NCI-H1436 treated with DMSO at 0.1 percent for 48 hours (cell line): ENCODE measurements around the gene AP1G2.

Experiments used
- DNase-seq: peaks from one replicate; lab custom pipeline; 2025; lab: John Stamatoyannopoulos, UW

The AP1G2 gene

GRCh38 chr14:23557521-23557920 lies 10.1 kb downstream of the AP1G2 start:
- no peak for DNase-seq

DNA sequence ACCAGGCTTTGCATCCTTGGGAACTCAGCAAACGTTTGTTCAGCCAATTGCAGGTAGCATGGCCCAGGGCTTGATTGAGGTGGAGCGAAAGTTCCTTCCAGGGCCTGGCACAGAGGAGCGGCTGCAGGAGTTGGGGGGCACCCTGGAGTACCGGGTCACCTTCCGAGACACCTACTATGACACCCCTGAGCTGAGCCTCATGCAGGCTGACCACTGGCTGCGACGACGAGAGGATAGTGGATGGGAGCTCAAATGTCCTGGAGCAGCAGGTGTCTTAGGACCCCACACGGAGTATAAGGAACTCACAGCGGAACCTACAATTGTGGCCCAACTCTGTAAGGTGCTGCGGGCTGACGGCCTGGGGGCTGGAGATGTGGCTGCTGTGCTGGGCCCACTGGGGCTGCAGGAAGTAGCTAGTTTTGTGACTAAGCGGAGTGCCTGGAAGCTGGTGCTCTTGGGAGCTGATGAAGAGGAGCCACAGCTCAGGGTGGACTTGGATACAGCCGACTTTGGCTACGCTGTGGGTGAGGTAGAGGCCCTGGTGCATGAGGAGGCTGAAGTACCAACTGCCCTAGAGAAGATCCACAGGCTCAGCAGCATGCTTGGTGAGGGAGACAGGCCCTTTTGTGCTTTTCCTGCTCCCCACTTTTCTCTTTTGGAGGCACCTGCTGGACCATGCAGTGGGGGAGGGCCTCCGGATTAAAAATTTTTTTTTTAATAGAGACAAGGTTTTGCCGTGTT lies 10.7 kb downstream of the AP1G2 start:
- DNase-seq = no peak

GRCh38 chr14:23555882-23556699 lies 11.5 kb downstream of the AP1G2 start, which contains the start of gene THTPA:
Gene THTPA (plus strand): TSS chr14:23556271. CDS start chr14:23556758, 487 bp downstream.
- DNase-seq = peak; percentile 58

GRCh38 chr14:23555533-23555881 lies 12.1 kb downstream of the AP1G2 start:
- no peak for DNase-seq

DNA sequence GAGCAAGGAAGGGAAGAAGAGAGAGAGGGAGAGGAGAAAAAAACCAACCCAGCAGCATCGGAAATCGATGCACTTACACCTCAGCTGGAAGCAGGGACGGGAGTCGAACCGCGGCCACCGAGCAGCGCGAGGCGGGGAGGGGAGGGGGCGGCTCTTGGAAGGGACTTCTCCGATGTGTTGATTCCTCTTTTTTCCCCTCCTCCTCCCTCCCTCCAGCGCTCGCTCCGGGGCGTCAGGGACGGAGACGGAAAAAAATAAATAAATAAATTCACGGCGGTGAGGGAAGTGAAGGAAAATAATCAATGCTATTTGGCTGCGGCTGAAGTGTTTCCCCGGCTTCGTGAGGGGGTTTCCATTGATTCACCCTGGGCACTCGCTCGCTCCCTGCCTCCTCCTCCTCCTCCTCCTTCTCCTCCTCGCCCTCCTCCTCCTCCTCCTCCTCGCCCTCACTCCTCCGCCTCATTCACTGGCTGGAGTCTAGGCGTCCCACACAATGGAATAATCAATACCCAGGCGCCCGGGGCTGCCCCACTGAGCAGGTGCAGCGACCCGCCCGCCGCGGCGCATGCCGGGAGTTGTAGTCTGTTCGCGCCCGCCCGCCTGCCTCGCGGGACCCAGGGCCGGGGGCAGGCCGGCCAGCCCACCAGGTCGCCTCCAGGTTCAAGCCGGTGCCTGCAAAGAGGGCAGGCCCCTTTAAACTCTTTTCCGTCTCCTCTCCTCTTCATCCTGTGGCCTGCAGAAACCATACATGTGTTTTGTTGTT lies 16.1 kb downstream of the AP1G2 start, which contains the start of gene ZFHX2:
Gene ZFHX2 (minus strand): TSS at position 500 of the 763 bp plus-strand sequence. CDS start 16,440 bp downstream, outside the sequence.
- peak; percentile 62 for DNase-seq

- DNase-seq = no peak
These were observed 16.8 kb downstream of the AP1G2 start for GRCh38 chr14:23550812-23551265.

- no peak for DNase-seq
These were observed 17.3 kb downstream of the AP1G2 start for GRCh38 chr14:23550131-23550811.

DNA sequence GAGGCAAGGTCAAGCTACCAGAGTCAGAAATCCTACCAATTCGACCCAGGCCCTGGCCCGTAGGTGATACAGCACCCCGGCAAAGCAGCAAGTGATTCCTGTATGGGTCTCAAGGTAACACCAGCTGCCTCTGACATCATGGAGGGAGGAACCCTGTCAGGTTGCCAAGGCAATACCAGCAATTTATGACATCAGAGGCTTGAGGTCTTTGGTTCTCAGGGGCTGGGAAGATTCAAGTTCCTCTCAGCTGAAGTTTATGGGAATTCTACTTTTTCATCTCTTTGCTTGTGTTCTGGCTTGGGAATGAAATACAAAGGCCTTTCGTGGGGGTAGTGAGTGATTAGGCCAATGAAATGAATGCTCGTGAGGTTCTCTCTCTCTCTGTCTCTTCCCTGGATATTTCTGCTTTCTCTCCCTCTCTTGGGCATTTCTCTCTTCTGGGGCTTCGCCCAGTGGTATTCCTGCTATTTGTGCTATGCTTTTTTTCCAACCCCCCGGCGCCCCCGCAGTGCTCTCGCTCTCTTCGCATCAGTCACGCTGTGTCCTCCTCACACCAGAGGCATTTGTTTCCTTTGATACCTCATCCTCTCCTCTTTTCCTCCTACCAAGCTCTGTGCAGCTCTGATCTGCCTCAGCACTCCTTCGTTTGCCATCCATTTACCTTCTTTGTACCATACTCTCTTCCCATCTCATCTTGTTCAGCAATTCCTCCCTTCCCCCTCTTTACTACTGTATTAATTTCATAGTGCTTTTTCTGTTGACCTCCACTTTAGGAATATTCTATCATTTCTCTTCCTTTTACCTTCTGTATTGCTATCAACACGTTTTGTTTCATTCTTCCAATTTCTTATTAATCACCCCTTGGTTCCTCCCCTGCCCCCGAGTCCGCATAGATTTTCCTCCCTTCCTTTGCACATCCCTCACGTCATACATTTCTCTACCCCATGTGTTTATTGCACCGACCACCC lies 19.0 kb downstream of the AP1G2 start:
- no peak for DNase-seq

DNA sequence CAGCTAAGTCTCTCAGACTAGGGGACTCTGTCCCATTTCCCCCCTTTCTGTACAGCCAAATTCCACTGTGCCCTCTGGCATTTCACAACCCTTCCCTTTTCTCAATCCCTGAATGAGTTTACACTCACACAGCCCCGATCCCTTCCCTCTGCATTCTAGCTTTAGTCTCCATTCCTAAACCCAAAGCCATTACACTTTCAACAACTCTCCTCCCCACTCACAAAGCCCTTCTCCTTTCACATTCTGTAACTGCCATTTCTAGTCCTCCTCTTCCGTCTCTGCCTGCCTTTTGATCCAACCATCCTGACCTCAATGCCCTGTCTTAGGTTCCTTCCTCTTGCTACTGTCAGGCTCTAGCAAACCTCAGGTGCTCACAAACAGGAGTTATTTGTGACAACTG lies 19.7 kb downstream of the AP1G2 start:
- no peak for DNase-seq

DNA sequence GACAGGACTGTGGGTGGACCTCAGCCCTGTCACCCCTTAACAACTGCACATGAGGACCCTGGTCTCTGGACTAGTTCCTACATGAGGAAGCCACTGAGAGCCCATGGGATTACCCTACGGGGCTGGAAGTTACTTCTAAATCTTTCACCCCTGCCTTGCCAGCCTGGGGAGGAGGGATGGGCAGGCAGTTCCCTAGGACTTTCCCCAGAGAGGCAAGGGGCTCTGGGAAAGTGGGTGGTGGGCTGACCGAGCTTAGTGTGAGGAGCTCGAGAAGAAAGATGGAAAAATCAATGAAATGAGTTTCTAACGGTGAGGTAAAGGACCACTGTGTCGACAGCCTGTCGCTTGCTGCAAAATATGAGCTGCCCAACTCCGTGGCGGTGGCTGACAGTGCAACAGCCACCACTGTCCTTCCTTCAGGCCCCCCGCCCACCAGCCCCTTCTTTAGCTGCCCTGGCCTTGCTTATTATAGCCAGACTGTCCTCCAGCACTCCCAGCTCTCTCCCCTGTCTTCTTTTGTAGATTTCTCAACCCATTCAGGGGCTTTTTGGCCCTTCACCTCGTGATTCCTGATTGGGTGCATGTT lies 21.0 kb downstream of the AP1G2 start:
- DNase-seq = no peak

DNA sequence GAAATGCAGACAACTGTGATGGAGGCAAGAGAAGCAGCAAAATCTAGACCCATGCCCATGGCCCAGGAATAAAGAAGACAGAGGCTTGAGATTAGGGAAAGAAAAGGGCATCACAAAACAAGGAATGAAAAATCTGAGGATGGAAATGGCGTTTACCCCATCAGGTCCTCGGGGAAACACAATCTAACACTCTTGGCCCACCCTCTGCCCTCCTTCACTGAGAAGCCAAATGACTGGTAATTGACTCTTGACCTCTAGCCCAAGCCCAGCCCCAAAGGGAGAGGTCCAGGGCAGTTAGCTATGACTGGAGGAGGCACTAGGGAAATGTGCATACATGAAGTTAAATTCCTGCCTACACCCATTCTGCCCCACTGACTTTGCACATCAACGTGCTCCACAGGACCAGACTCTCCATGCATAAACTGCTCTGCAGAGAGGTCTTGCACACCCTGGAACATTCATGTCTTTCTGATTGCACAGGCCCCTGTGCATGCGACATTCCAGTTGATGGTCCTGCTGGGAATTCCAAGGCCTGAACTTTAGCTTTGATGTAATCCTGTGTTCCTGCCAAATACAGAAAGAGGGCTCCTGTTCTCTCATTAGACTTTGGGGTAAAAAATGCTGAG lies 21.7 kb downstream of the AP1G2 start:
- DNase-seq = no peak

DNA sequence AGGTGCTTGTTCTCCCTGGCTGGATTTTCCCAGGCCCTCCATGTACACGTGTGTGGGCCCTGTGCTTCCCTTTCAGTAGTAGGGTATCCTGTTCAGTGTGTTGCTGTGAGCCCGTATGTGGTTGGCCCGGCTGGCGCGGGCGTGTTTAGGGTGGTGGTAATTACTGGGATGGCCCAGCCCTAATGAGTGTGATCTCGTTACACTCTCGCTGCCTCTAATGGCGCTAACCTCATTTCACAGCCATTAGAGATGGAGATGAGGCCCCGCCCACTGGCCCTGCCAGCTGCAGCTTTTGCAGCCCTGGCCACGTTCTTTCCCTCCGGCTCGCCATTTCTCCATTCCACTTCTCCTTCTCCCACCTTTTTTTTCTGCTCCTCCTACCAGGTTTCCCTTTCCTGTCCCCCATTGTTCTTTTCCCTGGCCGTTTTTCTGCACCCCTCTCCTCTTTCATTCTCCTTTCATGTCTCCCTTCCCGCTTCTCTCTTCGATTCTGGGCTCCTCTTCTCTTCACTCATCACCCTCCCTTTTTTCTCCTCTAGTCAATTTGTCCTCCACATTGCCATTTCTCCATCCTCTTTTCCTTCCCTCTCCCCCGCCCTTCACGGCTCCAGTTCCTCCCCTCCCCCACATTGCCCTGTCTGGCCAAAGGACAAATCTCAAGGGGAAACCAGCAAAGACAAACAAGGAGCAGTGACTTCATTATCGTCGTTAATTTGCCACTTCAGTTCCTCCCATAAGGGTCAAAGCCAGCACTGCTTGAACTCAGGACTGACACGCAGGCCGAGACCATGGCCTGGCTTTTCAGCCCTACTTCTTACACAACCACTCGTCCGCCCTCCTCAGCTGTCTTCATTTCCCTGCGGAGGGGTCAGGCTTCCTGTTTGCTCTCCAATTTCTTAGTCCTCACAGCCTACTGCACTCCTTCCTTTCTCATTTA lies 22.8 kb downstream of the AP1G2 start:
- peak; percentile 90 for DNase-seq

GRCh38 chr14:23543403-23543802 lies 24.2 kb downstream of the AP1G2 start:
- no peak for DNase-seq

DNA sequence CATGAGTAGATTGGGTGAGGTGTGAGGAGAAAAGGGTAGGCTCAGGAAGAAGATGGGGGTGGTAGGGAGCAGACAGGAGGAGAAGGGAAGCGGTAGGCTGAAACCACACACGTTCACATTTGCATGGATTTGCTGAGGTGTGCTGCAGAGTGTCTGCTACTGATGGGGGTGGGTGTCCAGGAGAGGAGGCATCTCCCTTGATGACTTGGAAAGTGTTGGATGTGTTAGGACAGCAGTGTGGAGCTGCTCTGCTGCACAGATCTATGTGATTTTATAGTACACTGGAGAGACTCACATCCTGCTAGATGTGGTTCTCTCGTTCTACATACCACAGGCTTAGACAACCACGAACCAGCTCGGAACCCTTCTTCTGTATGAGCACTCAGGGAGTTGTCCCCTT lies 25.3 kb downstream of the AP1G2 start:
- DNase-seq = no peak

GRCh38 chr14:23540141-23540469 lies 27.5 kb downstream of the AP1G2 start:
- DNase-seq = no peak

GRCh38 chr14:23539248-23540140 lies 28.1 kb downstream of the AP1G2 start:
- no peak for DNase-seq

GRCh38 chr14:23538785-23539184 lies 28.8 kb downstream of the AP1G2 start:
- DNase-seq = peak; percentile 19
